CD4-positive, alpha-beta T cell treated with Interleukin-1 beta for 1 hour (primary cell): Measurements from ENCODE around the gene MIER3.

Source experiments
- DNase-seq, 2 donors: peaks; one replicate each; pipeline ENCODE4 v3.0.0-alpha.2; 2020 to 2022

MIER3 gene

DNA sequence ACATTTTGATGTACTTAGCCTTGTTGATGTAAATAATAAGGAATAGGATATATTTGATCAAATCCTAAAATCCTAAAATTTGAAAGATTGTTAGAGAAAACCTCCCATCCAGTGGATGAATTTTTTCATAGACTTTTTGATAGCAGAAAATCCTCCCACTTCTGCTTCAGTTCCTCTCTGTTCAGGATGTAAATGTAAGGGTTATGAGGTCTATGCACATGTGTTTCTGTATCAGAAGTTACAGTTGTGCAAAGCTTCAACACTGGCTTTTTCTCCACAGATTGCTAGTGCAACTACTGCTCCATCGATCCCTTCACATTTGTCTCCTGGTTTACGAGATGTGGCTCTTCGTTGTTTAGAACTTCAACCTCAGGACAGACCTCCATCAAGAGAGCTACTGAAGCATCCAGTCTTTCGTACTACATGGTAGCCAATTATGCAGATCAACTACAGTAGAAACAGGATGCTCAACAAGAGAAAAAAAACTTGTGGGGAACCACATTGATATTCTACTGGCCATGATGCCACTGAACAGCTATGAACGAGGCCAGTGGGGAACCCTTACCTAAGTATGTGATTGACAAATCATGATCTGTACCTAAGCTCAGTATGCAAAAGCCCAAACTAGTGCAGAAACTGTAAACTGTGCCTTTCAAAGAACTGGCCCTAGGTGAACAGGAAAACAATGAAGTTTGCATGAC, 58.5 kb downstream of the MIER3 start:
- DNase-seq = no peak

- no peak for DNase-seq
Measured at GRCh38 chr5:56881571-56881970, 70.4 kb downstream of the MIER3 start.

- DNase-seq = no peak
Measured at GRCh38 chr5:56876327-56876726, 75.6 kb downstream of the MIER3 start.

GRCh38 chr5:56873056-56873455, 78.9 kb downstream of the MIER3 start:
- no peak for DNase-seq

- no peak for DNase-seq
Measured at GRCh38 chr5:56871777-56872176, 80.1 kb downstream of the MIER3 start.
